MM.1S (cell line): ENCODE data around the gene PRAMEF5.
"Not testable (repeated sequence)": the region's sequence is repeated elsewhere in the genome, so short reads cannot be mapped to it uniquely, and the experiment has no call there.

Source experiments
- EZH2 ChIP-seq: fragments of 300-600 bp; sonication (generic); optimal IDR thresholded peaks from 2 replicates; pipeline ENCODE3; 2017; ENCODE audit warnings: low read depth, mild to moderate bottlenecking, antibody characterized with exemption, low read length, mixed read lengths
- EZH2phosphoT487 ChIP-seq: fragments of 300-600 bp; sonication (generic); IDR thresholded peaks from 2 replicates; pipeline ENCODE4 v1.6.1; 2018; ENCODE audit warnings: antibody characterized with exemption, low read length
- TF ChIP-seq, protein P1 (sequence below): fragments of 300-600 bp; sonication (generic); IDR thresholded peaks from 2 replicates; pipeline ENCODE4 v1.5.1; 2016; ENCODE audit warnings: antibody characterized with exemption, low read length, mixed read lengths

DNA sequence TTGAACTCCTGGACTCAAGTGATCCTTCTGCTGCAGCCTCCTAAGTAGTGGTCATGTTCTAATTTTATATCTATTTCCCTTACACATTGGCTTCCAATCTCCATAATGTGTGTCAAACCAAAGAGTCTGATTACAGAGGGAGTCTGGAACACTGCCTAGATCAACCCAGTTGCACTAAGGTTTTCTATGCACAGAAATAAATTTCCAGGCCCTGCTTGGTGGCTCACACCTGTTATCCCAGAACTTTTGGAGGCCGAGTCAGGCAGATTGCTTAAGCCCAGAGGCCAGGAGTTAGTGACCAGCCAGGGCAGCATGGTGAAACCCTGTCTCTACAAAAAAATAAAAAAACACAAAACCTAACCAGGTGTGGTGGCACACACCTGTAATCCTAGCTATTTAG is 19.9 kb upstream of the PRAMEF5 start:
- not testable (repeated sequence) for TF ChIP-seq EZH2phosphoT487, EZH2
- TF ChIP-seq, protein P1, sequence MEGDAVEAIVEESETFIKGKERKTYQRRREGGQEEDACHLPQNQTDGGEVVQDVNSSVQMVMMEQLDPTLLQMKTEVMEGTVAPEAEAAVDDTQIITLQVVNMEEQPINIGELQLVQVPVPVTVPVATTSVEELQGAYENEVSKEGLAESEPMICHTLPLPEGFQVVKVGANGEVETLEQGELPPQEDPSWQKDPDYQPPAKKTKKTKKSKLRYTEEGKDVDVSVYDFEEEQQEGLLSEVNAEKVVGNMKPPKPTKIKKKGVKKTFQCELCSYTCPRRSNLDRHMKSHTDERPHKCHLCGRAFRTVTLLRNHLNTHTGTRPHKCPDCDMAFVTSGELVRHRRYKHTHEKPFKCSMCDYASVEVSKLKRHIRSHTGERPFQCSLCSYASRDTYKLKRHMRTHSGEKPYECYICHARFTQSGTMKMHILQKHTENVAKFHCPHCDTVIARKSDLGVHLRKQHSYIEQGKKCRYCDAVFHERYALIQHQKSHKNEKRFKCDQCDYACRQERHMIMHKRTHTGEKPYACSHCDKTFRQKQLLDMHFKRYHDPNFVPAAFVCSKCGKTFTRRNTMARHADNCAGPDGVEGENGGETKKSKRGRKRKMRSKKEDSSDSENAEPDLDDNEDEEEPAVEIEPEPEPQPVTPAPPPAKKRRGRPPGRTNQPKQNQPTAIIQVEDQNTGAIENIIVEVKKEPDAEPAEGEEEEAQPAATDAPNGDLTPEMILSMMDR = not testable (repeated sequence)
